ENCODE results near the gene MS4A15. TPM values are rescaled to one million over a fixed set of nuclear protein-coding genes. Genes with fewer than 3 reads are reported as not detected.

The MS4A15 gene
- total RNA-seq, 1 donor from 2014 or later, result not detected

DNA sequence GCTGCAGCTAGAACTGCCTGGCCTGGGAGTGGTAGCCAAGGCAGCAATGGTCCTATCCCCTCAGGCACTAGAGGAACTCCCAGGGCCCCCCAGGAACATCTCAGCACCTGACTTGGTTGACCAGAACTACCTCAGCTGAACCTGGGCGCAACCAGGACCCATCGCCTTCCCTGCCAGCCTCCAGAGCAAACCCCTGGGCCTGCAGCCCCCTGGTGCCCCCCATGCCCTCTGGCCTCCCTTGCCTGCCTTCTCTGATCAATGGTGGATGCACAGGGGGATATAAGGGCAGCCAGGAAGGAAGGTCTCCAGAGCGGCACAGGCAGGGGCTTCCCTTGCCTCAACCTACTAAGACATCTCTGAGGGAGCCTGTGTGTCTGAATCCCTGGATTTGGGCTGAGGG lies 42.0 kb downstream of the MS4A15 start:
- no peak overlapping the region for H3K4me3 Mint-ChIP-seq
- TF ChIP-seq, protein P1, sequence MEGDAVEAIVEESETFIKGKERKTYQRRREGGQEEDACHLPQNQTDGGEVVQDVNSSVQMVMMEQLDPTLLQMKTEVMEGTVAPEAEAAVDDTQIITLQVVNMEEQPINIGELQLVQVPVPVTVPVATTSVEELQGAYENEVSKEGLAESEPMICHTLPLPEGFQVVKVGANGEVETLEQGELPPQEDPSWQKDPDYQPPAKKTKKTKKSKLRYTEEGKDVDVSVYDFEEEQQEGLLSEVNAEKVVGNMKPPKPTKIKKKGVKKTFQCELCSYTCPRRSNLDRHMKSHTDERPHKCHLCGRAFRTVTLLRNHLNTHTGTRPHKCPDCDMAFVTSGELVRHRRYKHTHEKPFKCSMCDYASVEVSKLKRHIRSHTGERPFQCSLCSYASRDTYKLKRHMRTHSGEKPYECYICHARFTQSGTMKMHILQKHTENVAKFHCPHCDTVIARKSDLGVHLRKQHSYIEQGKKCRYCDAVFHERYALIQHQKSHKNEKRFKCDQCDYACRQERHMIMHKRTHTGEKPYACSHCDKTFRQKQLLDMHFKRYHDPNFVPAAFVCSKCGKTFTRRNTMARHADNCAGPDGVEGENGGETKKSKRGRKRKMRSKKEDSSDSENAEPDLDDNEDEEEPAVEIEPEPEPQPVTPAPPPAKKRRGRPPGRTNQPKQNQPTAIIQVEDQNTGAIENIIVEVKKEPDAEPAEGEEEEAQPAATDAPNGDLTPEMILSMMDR (IDR thresholded peaks at IDR 0.05), result no peak
- no peak for ATAC-seq (ENCODE audit: low read depth)
- H3K36me3 Mint-ChIP-seq (ENCODE audit: low read depth), result no peaks in the 10 kb centered on the region
- no peaks in the 10 kb centered on the region for H3K4me1 Mint-ChIP-seq
- H3K27me3 Mint-ChIP-seq, result peaks cover 9% of the 10 kb centered on the region
- ChIA-PET CTCF (no interaction called here), POLR2A (no interaction called here)
- no peak for DNase-seq
- no peak overlapping the region for H3K27ac Mint-ChIP-seq
- H3K9me3 Mint-ChIP-seq, result no peaks in the 10 kb centered on the region
- intact Hi-C loops (cut with micrococcal nuclease), result no loop called here

DNA sequence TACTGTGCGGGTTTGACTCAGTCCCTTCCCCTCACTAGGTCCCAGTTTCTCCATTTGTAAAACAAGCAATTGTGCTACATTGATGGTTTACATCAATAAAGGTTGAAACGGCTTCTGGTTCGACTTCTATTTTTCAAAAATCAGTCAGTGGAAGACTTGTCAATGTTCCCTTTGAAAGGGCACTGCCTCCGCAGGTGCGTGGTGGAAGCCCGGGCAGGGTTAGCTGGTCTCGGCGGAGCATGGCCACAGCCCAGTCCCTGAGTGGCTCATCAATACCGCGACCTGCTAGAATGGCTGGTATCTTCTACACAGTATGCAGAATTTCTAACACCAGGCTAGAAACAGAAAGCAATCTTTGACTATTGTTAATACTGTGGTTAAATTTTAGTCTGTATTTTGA lies 44.5 kb downstream of the MS4A15 start:
- CTCF ChIA-PET, result no interaction called here

DNA sequence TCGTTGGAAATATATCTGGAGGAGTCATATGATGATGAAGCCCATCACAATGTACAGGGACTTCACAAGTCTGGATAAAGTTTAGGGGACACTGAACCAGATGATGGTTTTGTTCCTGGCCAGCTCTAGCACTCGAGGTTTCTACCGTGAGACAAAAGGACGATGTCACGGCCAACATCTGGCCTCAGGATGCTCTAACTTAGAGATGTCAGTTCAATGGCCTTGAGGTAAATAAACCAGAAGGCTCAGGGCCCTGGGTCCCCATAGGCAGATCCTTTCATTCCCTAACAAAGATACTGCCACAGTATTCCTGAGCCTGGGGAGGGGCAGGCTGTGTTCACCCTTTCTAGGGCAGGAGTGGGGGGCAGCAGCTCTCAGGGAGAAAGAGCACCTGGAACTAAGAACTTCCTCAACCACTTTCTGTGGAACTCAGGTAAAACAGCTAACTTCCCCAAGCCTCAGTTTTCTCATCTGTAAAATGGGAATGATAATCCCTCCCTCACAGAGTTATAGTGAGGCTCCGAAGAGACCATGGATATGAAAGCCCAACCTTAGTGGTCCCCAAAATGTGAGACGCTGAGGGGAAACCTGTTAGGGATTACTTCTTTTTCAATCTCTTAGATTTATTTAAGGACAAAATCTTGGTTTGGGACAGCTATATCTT lies 46.7 kb downstream of the MS4A15 start:
- Mint-ChIP-seq H3K27me3 (peaks cover 18% of the 10 kb centered on the region), H3K4me3 (no peak overlapping the region), H3K27ac (no peak overlapping the region), H3K4me1 (no peaks in the 10 kb centered on the region), H3K36me3 (ENCODE audit: low read depth) (no peaks in the 10 kb centered on the region), H3K9me3 (no peaks in the 10 kb centered on the region)
- TF ChIP-seq, protein P1 (IDR thresholded peaks at IDR 0.05), result no peak
- DNase-seq (no peak), ATAC-seq (ENCODE audit: low read depth) (no peak)
- intact Hi-C loops (cut with micrococcal nuclease), result no loop called here
- ChIA-PET CTCF (no interaction called here), POLR2A (no interaction called here)

More for the DNA sequence above, 44.5 kb downstream of the MS4A15 start:
- ATAC-seq (ENCODE audit: low read depth) (no peak), DNase-seq (no peak)
- Mint-ChIP-seq H3K27ac (no peak overlapping the region), H3K36me3 (ENCODE audit: low read depth) (no peaks in the 10 kb centered on the region), H3K4me1 (no peaks in the 10 kb centered on the region), H3K9me3 (no peaks in the 10 kb centered on the region), H3K4me3 (no peak overlapping the region), H3K27me3 (peaks cover 16% of the 10 kb centered on the region)
- intact Hi-C loops (cut with micrococcal nuclease), result no loop called here
- TF ChIP-seq, protein P1 (IDR thresholded peaks at IDR 0.05), result no peak
- POLR2A ChIA-PET, result no interaction called here

DNA sequence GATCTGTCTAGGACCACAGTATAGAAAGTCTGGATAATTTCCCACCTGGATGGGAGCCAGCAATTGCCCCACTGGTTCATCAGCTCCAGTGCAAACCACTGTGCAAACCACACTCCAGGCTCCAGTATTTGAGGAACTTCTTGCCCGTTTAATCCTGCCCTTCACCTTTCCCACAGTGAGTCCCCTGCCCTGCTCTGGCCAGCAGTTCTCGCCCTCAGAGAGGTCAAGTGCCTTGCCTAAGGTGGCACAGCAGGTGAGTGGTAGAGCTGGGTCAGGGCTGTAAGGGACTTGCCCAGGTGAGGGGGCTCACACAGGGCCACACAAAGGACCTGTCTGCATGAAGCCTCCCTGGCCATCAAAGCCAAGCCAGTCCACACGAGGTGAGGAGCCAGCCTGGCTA lies 52.6 kb downstream of the MS4A15 start:
- no peaks in the 10 kb centered on the region for H3K4me1 Mint-ChIP-seq
- no peak overlapping the region for H3K27ac Mint-ChIP-seq
- DNase-seq (no peak), ATAC-seq (ENCODE audit: low read depth) (no peak)
- intact Hi-C loops (cut with micrococcal nuclease), result no loop called here
- H3K36me3 Mint-ChIP-seq (ENCODE audit: low read depth), result no peaks in the 10 kb centered on the region
- POLR2A ChIA-PET, result no interaction called here
- H3K27me3 Mint-ChIP-seq, result peaks cover 30% of the 10 kb centered on the region
- no peaks in the 10 kb centered on the region for H3K9me3 Mint-ChIP-seq
- CTCF ChIA-PET, result no interaction called here
- TF ChIP-seq, protein P1 (IDR thresholded peaks at IDR 0.05), result no peak
- H3K4me3 Mint-ChIP-seq, result no peak overlapping the region

DNA sequence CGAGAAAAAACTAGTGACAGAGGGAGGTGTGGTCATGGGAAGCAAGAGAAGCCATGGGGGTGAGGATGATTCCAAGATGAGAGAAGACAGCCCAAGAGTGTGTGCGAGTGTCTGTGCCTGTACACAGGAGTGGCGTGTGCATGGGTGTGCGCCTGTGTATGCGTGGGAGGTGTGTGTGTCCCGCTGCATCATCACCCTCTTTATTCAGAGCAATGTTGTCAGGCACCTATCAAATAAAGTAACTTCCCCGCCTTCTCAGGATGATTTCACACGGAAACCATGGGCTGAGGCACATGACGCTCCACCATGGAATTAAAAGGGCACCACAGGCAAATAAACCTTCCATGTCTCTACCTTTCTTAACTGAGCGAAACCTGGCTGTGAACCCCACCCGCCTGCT lies 53.0 kb downstream of the MS4A15 start:
- Mint-ChIP-seq H3K4me1 (no peaks in the 10 kb centered on the region), H3K4me3 (no peak overlapping the region), H3K27ac (no peak overlapping the region), H3K27me3 (peaks cover 30% of the 10 kb centered on the region), H3K9me3 (no peaks in the 10 kb centered on the region), H3K36me3 (ENCODE audit: low read depth) (no peaks in the 10 kb centered on the region)
- POLR2A ChIA-PET, result no interaction called here
- intact Hi-C loops (cut with micrococcal nuclease), result no loop called here
- DNase-seq, result no peak
- CTCF ChIA-PET, result no interaction called here
- TF ChIP-seq, protein P1 (IDR thresholded peaks at IDR 0.05), result no peak
- no peak for ATAC-seq (ENCODE audit: low read depth)

Data from activated B cell treated with CpG ODN at 0.5 μM for 24 hours (primary cell).